ENCODE data around the gene UBA5.

Gene UBA5

GRCh38 chr3:132622761-132623160 is 37.4 kb upstream of the UBA5 start:
- no peak overlapping the region for H3K9ac ChIP-seq
- no peaks in the 10 kb centered on the region for H3K27me3 ChIP-seq (ENCODE audit: control insufficient read depth, insufficient read depth, low read length)
- H3K4me2 ChIP-seq (ENCODE audit: low read length) = no peak overlapping the region
- no peaks in the 10 kb centered on the region for H3K36me3 ChIP-seq (ENCODE audit: control insufficient read depth, insufficient read depth, low read length)
- H3K79me2 ChIP-seq = no peaks in the 10 kb centered on the region
- no peak overlapping the region for H2AFZ ChIP-seq
- H3K27ac ChIP-seq = no peak overlapping the region
- H3K4me3 ChIP-seq (ENCODE audit: low read depth, low read length) = no peak overlapping the region
- H3K4me1 ChIP-seq = no peaks in the 10 kb centered on the region
- H3K9me3 ChIP-seq (ENCODE audit: control insufficient read depth, low read length) = no peaks in the 10 kb centered on the region
- no peak for TF ChIP-seq CTCF (IDR thresholded peaks at IDR 0.05)

DNA sequence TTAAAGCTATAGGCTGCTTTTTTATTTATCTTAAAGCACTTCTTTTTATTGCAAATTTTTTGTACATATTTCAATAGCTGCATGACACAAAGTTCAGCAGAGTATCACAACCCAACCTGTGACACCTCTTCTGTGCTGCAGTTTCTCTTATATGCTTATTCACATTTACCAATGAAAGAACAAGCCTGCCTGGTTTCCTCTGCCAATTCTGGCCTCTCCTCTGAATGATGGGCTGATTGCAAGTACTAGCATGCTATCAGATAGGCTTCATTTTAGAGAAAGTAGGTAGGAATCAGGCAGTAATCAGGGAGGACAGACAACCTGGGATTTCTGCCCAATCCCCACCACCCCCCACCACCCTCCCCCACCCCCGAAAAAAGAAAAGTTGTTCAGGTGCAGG is 36.5 kb upstream of the UBA5 start:
- H3K4me2 ChIP-seq (ENCODE audit: low read length) = no peak overlapping the region
- no peak overlapping the region for H3K27ac ChIP-seq
- H2AFZ ChIP-seq = no peak overlapping the region
- H3K79me2 ChIP-seq = no peaks in the 10 kb centered on the region
- no peaks in the 10 kb centered on the region for H3K9me3 ChIP-seq (ENCODE audit: control insufficient read depth, low read length)
- H3K36me3 ChIP-seq (ENCODE audit: control insufficient read depth, insufficient read depth, low read length) = no peaks in the 10 kb centered on the region
- no peaks in the 10 kb centered on the region for H3K27me3 ChIP-seq (ENCODE audit: control insufficient read depth, insufficient read depth, low read length)
- no peak overlapping the region for H3K9ac ChIP-seq
- no peak for TF ChIP-seq CTCF (IDR thresholded peaks at IDR 0.05)
- no peaks in the 10 kb centered on the region for H3K4me1 ChIP-seq
- no peak overlapping the region for H3K4me3 ChIP-seq (ENCODE audit: low read depth, low read length)

GRCh38 chr3:132624790-132625189 is 35.3 kb upstream of the UBA5 start:
- no peak for TF ChIP-seq CTCF (IDR thresholded peaks at IDR 0.05)
- Histone ChIP-seq H3K27me3 (ENCODE audit: control insufficient read depth, insufficient read depth, low read length) (no peaks in the 10 kb centered on the region), H3K36me3 (ENCODE audit: control insufficient read depth, insufficient read depth, low read length) (no peaks in the 10 kb centered on the region), H3K9ac (no peak overlapping the region), H2AFZ (no peak overlapping the region), H3K4me2 (ENCODE audit: low read length) (no peak overlapping the region), H3K79me2 (no peaks in the 10 kb centered on the region), H3K9me3 (ENCODE audit: control insufficient read depth, low read length) (no peaks in the 10 kb centered on the region), H3K4me1 (no peaks in the 10 kb centered on the region), H3K27ac (no peak overlapping the region), H3K4me3 (ENCODE audit: low read depth, low read length) (no peak overlapping the region)

GRCh38 chr3:132625613-132626012 is 34.5 kb upstream of the UBA5 start:
- Histone ChIP-seq H3K4me1 (no peaks in the 10 kb centered on the region), H3K79me2 (no peaks in the 10 kb centered on the region), H3K9ac (no peak overlapping the region), H3K27ac (no peak overlapping the region), H3K36me3 (ENCODE audit: control insufficient read depth, insufficient read depth, low read length) (no peaks in the 10 kb centered on the region), H3K27me3 (ENCODE audit: control insufficient read depth, insufficient read depth, low read length) (no peaks in the 10 kb centered on the region), H2AFZ (no peak overlapping the region), H3K9me3 (ENCODE audit: control insufficient read depth, low read length) (no peaks in the 10 kb centered on the region), H3K4me2 (ENCODE audit: low read length) (no peak overlapping the region), H3K4me3 (ENCODE audit: low read depth, low read length) (no peak overlapping the region)
- TF ChIP-seq CTCF (IDR thresholded peaks at IDR 0.05) = no peak

DNA sequence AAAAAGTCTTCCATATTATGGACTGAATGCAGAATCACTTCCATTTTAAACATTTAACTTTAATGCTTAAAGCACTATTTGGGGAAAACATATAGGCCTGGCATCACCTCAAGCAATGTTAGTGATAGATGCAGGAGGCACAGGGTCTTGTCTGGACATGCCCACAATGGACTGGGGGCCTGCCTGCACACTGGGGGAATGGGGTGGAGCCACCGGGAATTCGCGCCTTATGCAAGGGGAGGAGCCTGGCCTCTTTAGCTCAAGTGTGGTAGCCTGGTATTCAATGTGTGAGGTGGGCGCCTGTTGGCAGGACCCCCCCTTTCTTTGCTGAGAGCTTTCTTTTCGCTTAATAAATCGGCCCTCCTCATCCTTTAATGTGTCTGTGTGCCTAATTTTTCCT is 33.2 kb upstream of the UBA5 start:
- Histone ChIP-seq H3K36me3 (ENCODE audit: control insufficient read depth, insufficient read depth, low read length) (no peaks in the 10 kb centered on the region), H3K27me3 (ENCODE audit: control insufficient read depth, insufficient read depth, low read length) (no peaks in the 10 kb centered on the region)

More for the DNA sequence above, 33.2 kb upstream of the UBA5 start:
- no peak overlapping the region for H3K9ac ChIP-seq
- no peaks in the 10 kb centered on the region for H3K79me2 ChIP-seq
- H3K4me2 ChIP-seq (ENCODE audit: low read length) = no peak overlapping the region
- no peak for TF ChIP-seq CTCF (IDR thresholded peaks at IDR 0.05)
- H2AFZ ChIP-seq = no peak overlapping the region
- no peak overlapping the region for H3K27ac ChIP-seq
- H3K9me3 ChIP-seq (ENCODE audit: control insufficient read depth, low read length) = no peaks in the 10 kb centered on the region
- no peak overlapping the region for H3K4me3 ChIP-seq (ENCODE audit: low read depth, low read length)
- no peaks in the 10 kb centered on the region for H3K4me1 ChIP-seq
